Sigmoid colon (tissue), 4 donors: ENCODE measurements around the gene NDC80.

Experiments used
- CTCF ChIP-seq, 4 experiments: fragments of 450-650 bp in 3 of 4; fragments of 200-600 bp in 1 of 4; IDR thresholded peaks; one replicate each; pipeline ENCODE4 v1.5.1; 2016 to 2019; ENCODE audit warnings: antibody characterized with exemption in 4 of 4, mild to moderate bottlenecking in 3 of 4, moderate library complexity in 2 of 4
- EP300 ChIP-seq, 4 donors: sonication (generic); formaldehyde crosslinking; IDR thresholded peaks; one replicate each; pipeline ENCODE4 v1.6.1; 2017; ENCODE audit warnings: antibody characterized with exemption in 4 of 4
- POLR2AphosphoS5 ChIP-seq, 4 donors: sonication (generic); formaldehyde crosslinking; IDR thresholded peaks; one replicate each; pipeline ENCODE4 v1.6.1; 2017; ENCODE audit warnings: antibody characterized with exemption in 4 of 4

- TF ChIP-seq POLR2AphosphoS5 (IDR thresholded peaks at IDR 0.05) (no peak), CTCF (IDR thresholded peaks at IDR 0.05) (no peak), EP300 (IDR thresholded peaks at IDR 0.05) (no peak)
These were observed 12.1 kb upstream of the NDC80 start for GRCh38 chr18:2559249-2559648.
